Activated naive CD8-positive, alpha-beta T cell treated with anti-CD3 and anti-CD28 coated beads, Interleukin-2, amount 50 U/mL, for 16 hours (primary cell): Measurements from ENCODE around the gene TTC24.
A peak's percentile ranks its signal among the peaks of the same experiment; 100 is the strongest.

Experiments used
- DNase-seq: peaks from one replicate; pipeline ENCODE4 v3.0.0-alpha.2; 2020; ENCODE audit warnings: low read depth, low spot score

TTC24 gene

GRCh38 chr1:156554971-156555370 is 24.6 kb upstream of the TTC24 start:
- no peak for DNase-seq

- no peak for DNase-seq
Observed at GRCh38 chr1:156555715-156556114, 23.8 kb upstream of the TTC24 start.

GRCh38 chr1:156556354-156556753 is 23.2 kb upstream of the TTC24 start:
- no peak for DNase-seq

GRCh38 chr1:156559086-156559796 is 20.3 kb upstream of the TTC24 start:
- no peak for DNase-seq

GRCh38 chr1:156559797-156560385 is 19.6 kb upstream of the TTC24 start:
- DNase-seq: no peak

GRCh38 chr1:156560585-156561163 is 18.8 kb upstream of the TTC24 start:
- no peak for DNase-seq

GRCh38 chr1:156565519-156565918 is 14.0 kb upstream of the TTC24 start:
- no peak for DNase-seq

- no peak for DNase-seq
Observed at GRCh38 chr1:156566436-156566835, 13.1 kb upstream of the TTC24 start.

GRCh38 chr1:156571261-156571852 is 8.2 kb upstream of the TTC24 start:
- no peak for DNase-seq

GRCh38 chr1:156571919-156572662 is 7.4 kb upstream of the TTC24 start, which contains the start of gene IQGAP3:
Gene IQGAP3, minus strand, starts transcription at chr1:156572565. Its CDS starts 36 bp downstream, at chr1:156572529.
- DNase-seq: peak; percentile 61

- no peak for DNase-seq
Observed at GRCh38 chr1:156572663-156573018, 6.9 kb upstream of the TTC24 start.

GRCh38 chr1:156574039-156574633 is 5.4 kb upstream of the TTC24 start:
- DNase-seq: no peak

- no peak for DNase-seq
Observed at GRCh38 chr1:156577550-156577949, 2.0 kb upstream of the TTC24 start.

- no peak for DNase-seq
Observed at GRCh38 chr1:156578055-156578454, 1.5 kb upstream of the TTC24 start.

- DNase-seq: peak; percentile 42
Observed at GRCh38 chr1:156581661-156582387, 2.3 kb downstream of the TTC24 start.

- no peak for DNase-seq
Observed at GRCh38 chr1:156582388-156583017, 3.0 kb downstream of the TTC24 start.

- DNase-seq: peak; percentile 49
Observed at GRCh38 chr1:156583821-156584622, 4.5 kb downstream of the TTC24 start.

GRCh38 chr1:156584813-156585212 is 5.3 kb downstream of the TTC24 start:
- DNase-seq: no peak

GRCh38 chr1:156586323-156586722 is 6.8 kb downstream of the TTC24 start:
- DNase-seq: no peak
